Activated naive CD8-positive, alpha-beta T cell treated with anti-CD3 and anti-CD28 coated beads, Interleukin-2, amount 50 U/mL, for 24 hours (primary cell): ENCODE results near the gene LORICRIN.

Experiments used
- ATAC-seq: fragments of 150-1000 bp; cut with Tn5 transposase; one replicate; pipeline ENCODE4 v1.10.0; 2021
- DNase-seq: peaks from one replicate; pipeline ENCODE4 v3.0.0; 2021
- H3K27ac Mint-ChIP-seq: one replicate; pipeline ENCODE4 v1.8.0; 2021; ENCODE audit warnings: mild to moderate bottlenecking, mixed read lengths
- H3K27me3 Mint-ChIP-seq: one replicate; pipeline ENCODE4 v1.8.0; 2021; ENCODE audit warnings: mixed read lengths
- H3K36me3 Mint-ChIP-seq: one replicate; pipeline ENCODE4 v1.8.0; 2021; ENCODE audit warnings: low read depth, mixed read lengths
- H3K4me1 Mint-ChIP-seq: one replicate; pipeline ENCODE4 v1.8.0; 2021; ENCODE audit warnings: mixed read lengths
- H3K4me3 Mint-ChIP-seq: one replicate; pipeline ENCODE4 v1.8.0; 2021; ENCODE audit warnings: mild to moderate bottlenecking, moderate library complexity, mixed read lengths
- H3K9me3 Mint-ChIP-seq: one replicate; pipeline ENCODE4 v1.8.0; 2021; ENCODE audit warnings: mixed read lengths

The LORICRIN gene

DNA sequence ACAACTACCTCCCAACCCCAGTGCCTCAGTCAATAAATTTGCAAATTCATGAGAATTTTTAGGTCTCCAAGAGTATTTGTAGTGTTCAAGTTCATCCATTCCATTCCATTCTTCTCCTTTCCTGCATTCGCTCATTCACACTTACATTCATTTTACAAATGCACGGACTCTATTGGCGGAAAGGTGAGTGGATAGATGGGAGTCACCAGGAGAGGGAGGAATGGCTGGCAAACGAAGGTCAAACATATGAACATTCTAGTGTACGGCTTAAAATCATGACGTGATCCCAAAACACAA, 2.5 kb downstream of the LORICRIN start:
- Mint-ChIP-seq H3K27ac (no peak overlapping the region), H3K4me3 (peak overlapping the region; percentile 65), H3K27me3 (peaks cover 71% of the 10 kb centered on the region), H3K4me1 (peaks cover 29% of the 10 kb centered on the region), H3K9me3 (no peaks in the 10 kb centered on the region), H3K36me3 (no peaks in the 10 kb centered on the region)
- DNase-seq = no peak
- ATAC-seq = no peak

DNA sequence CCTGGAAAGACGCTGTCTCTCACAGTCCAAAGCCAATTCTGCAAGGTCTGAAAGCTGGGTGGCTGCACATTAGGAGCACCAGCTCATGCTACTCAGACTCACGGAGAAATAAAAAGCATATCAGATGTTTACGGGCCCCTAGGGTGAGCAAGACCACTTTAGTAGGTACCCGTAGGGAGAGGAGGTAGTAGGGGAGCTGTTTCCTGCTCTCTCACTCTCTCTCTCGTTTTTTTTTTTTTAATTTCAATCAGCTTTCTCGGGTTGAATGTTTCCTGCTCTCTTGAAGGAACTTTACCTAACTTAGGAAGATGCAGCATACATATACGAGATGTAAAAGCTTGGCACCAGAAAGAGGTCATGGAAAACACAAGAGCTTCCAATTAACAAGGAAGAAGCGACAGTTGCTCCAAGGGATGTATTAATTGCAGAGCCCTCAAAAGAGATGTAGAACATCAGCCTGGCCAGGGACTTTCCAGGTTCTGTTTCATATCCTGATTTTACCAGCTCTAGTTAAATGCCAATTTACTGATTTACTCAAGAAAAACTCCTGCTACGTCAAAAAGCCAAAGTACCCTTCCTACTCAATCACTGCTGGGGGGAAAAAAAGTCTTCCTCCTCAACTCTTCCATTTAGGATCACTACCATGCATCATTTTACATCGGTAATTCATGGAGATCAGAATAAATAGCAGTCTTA, 3.1 kb downstream of the LORICRIN start:
- Mint-ChIP-seq H3K9me3 (no peaks in the 10 kb centered on the region), H3K4me3 (peak overlapping the region; percentile 65), H3K36me3 (no peaks in the 10 kb centered on the region), H3K4me1 (peaks cover 29% of the 10 kb centered on the region), H3K27ac (no peak overlapping the region), H3K27me3 (peaks cover 75% of the 10 kb centered on the region)
- DNase-seq (no peak), ATAC-seq (peak; percentile 34)

DNA sequence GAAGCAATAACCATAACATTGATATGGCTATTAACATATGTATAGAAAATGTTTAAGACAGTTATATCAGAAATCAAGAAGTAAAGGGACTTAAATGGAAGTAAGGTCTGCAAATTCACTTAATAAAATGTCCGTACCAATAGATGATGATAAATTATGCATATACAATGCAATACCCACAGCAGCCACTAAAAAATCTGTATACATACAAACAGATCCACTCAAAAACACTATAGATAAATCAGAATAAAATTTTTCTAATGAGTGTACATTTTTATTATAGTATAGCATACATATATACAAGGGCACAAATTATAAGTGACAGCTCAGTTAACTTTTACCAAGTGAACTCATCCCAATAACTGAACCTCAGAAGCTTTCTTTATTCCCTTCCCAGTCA, 6.0 kb downstream of the LORICRIN start:
- H3K4me3 Mint-ChIP-seq = no peak overlapping the region
- no peaks in the 10 kb centered on the region for H3K9me3 Mint-ChIP-seq
- H3K36me3 Mint-ChIP-seq = no peaks in the 10 kb centered on the region
- peaks cover 26% of the 10 kb centered on the region for H3K4me1 Mint-ChIP-seq
- peaks cover 74% of the 10 kb centered on the region for H3K27me3 Mint-ChIP-seq
- ATAC-seq = no peak
- H3K27ac Mint-ChIP-seq = no peak overlapping the region
- no peak for DNase-seq

DNA sequence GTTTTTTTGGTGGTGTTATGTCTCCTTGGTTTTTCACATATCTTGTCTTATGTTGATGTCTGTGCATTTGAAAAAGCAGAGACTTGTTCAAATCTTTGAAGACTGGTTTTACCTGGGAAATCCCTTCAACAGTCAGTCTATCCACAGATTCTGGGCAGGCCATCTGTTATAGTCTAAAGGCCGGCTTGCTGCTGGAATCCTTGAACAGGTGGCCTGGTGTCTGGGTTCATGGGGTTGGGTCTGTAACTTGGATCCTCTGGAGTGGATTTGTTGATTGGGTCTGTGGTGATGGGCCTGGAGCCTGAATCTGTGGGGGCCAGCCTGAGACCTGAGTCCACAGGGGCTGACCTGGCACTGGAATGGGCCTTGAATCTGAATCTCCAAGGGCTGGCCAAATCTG, 12.2 kb downstream of the LORICRIN start:
- Mint-ChIP-seq H3K9me3 (no peaks in the 10 kb centered on the region), H3K27ac (no peak overlapping the region), H3K4me1 (no peaks in the 10 kb centered on the region), H3K27me3 (peaks cover 36% of the 10 kb centered on the region), H3K36me3 (no peaks in the 10 kb centered on the region), H3K4me3 (no peak overlapping the region)
- ATAC-seq (no peak), DNase-seq (no peak)

DNA sequence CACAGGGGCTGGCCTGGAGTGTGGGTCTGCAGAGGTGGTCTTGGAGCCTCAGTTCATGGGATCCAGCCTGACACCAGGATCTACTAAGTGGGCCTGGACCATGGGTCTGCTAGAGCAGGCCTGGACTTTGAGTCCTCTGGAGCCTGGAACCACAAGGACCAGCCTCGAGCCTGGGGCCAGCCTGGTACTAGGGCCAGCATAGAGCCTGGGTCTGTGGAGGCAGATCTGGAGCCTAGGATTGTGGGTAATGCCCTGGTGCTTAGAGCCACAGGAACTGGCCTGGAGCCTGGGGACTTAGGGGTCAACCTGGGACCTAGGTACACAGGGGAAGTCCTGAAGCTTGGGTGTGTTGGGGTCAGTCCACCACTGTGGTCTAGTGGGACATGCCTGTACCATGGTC, 12.7 kb downstream of the LORICRIN start:
- H3K27me3 Mint-ChIP-seq = peaks cover 34% of the 10 kb centered on the region
- H3K36me3 Mint-ChIP-seq = no peaks in the 10 kb centered on the region
- ATAC-seq (no peak), DNase-seq (no peak)
- no peaks in the 10 kb centered on the region for H3K4me1 Mint-ChIP-seq
- no peaks in the 10 kb centered on the region for H3K9me3 Mint-ChIP-seq
- H3K4me3 Mint-ChIP-seq = no peak overlapping the region
- H3K27ac Mint-ChIP-seq = no peak overlapping the region

- no peak overlapping the region for H3K27ac Mint-ChIP-seq
- H3K9me3 Mint-ChIP-seq = no peaks in the 10 kb centered on the region
- ATAC-seq = peak; percentile 66
- no peak overlapping the region for H3K4me3 Mint-ChIP-seq
- peak; percentile 48 for DNase-seq
- peaks cover 24% of the 10 kb centered on the region for H3K27me3 Mint-ChIP-seq
- H3K4me1 Mint-ChIP-seq = no peaks in the 10 kb centered on the region
- H3K36me3 Mint-ChIP-seq = no peaks in the 10 kb centered on the region
These were observed 18.4 kb downstream of the LORICRIN start for GRCh38 chr1:153277852-153278251.

- Mint-ChIP-seq H3K27me3 (peaks cover 14% of the 10 kb centered on the region), H3K4me3 (no peak overlapping the region), H3K9me3 (no peaks in the 10 kb centered on the region), H3K4me1 (peaks cover 9% of the 10 kb centered on the region), H3K36me3 (no peaks in the 10 kb centered on the region), H3K27ac (no peak overlapping the region)
- ATAC-seq (peak; percentile 62), DNase-seq (peak; percentile 34)
These were observed 29.3 kb downstream of the LORICRIN start for GRCh38 chr1:153288634-153289275.

GRCh38 chr1:153291514-153291913, 32.0 kb downstream of the LORICRIN start:
- H3K27ac Mint-ChIP-seq = no peak overlapping the region
- no peak for DNase-seq
- no peak overlapping the region for H3K4me3 Mint-ChIP-seq
- peak; percentile 65 for ATAC-seq
- no peaks in the 10 kb centered on the region for H3K36me3 Mint-ChIP-seq
- H3K9me3 Mint-ChIP-seq = no peaks in the 10 kb centered on the region
- peaks cover 11% of the 10 kb centered on the region for H3K27me3 Mint-ChIP-seq
- peaks cover 16% of the 10 kb centered on the region for H3K4me1 Mint-ChIP-seq

GRCh38 chr1:153292185-153292584, 32.7 kb downstream of the LORICRIN start:
- no peak overlapping the region for H3K27ac Mint-ChIP-seq
- no peak overlapping the region for H3K4me3 Mint-ChIP-seq
- ATAC-seq (no peak), DNase-seq (no peak)
- H3K36me3 Mint-ChIP-seq = no peaks in the 10 kb centered on the region
- H3K4me1 Mint-ChIP-seq = peaks cover 16% of the 10 kb centered on the region
- H3K27me3 Mint-ChIP-seq = peaks cover 11% of the 10 kb centered on the region
- H3K9me3 Mint-ChIP-seq = no peaks in the 10 kb centered on the region

GRCh38 chr1:153292740-153293479, 33.4 kb downstream of the LORICRIN start:
- Mint-ChIP-seq H3K4me1 (peaks cover 16% of the 10 kb centered on the region), H3K27ac (no peak overlapping the region), H3K27me3 (peaks cover 11% of the 10 kb centered on the region), H3K9me3 (no peaks in the 10 kb centered on the region), H3K36me3 (no peaks in the 10 kb centered on the region), H3K4me3 (no peak overlapping the region)
- DNase-seq (no peak), ATAC-seq (no peak)

DNA sequence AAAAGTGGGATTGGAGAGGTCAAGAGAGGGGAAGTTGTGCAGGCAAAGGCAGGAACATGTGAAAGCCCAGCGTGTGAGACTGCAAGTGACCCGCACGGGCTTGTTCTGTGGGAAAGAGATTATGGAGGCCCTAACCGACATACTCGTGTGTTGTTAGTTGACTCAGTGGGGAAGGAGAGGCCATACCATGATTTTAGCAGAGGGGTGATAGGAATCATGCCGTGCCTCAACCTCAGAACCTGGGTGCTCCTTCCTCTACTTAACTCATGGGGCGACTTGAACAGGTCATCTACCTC, 33.9 kb downstream of the LORICRIN start:
- no peak for ATAC-seq

GRCh38 chr1:153293851-153294250, 34.4 kb downstream of the LORICRIN start:
- H3K9me3 Mint-ChIP-seq = no peaks in the 10 kb centered on the region
- H3K4me1 Mint-ChIP-seq = peaks cover 16% of the 10 kb centered on the region
- no peak overlapping the region for H3K27ac Mint-ChIP-seq
- H3K27me3 Mint-ChIP-seq = peaks cover 11% of the 10 kb centered on the region
- ATAC-seq (no peak), DNase-seq (no peak)
- H3K36me3 Mint-ChIP-seq = no peaks in the 10 kb centered on the region
- H3K4me3 Mint-ChIP-seq = no peak overlapping the region

More for the DNA sequence above, 33.9 kb downstream of the LORICRIN start:
- Mint-ChIP-seq H3K27ac (no peak overlapping the region), H3K9me3 (no peaks in the 10 kb centered on the region), H3K4me3 (no peak overlapping the region), H3K36me3 (no peaks in the 10 kb centered on the region), H3K27me3 (peaks cover 11% of the 10 kb centered on the region), H3K4me1 (peaks cover 16% of the 10 kb centered on the region)
- no peak for DNase-seq

GRCh38 chr1:153302308-153302707, 42.8 kb downstream of the LORICRIN start:
- Mint-ChIP-seq H3K4me3 (no peak overlapping the region), H3K9me3 (no peaks in the 10 kb centered on the region), H3K36me3 (no peaks in the 10 kb centered on the region), H3K4me1 (no peaks in the 10 kb centered on the region), H3K27ac (no peak overlapping the region), H3K27me3 (peaks cover 2% of the 10 kb centered on the region)
- ATAC-seq (no peak), DNase-seq (no peak)

GRCh38 chr1:153305682-153306081, 46.2 kb downstream of the LORICRIN start:
- Mint-ChIP-seq H3K36me3 (no peaks in the 10 kb centered on the region), H3K4me3 (no peak overlapping the region), H3K9me3 (no peaks in the 10 kb centered on the region), H3K27me3 (peaks cover 2% of the 10 kb centered on the region), H3K27ac (no peak overlapping the region), H3K4me1 (no peaks in the 10 kb centered on the region)
- DNase-seq (no peak), ATAC-seq (no peak)
